Measurements from ENCODE around the gene SLC35F5.

DNA sequence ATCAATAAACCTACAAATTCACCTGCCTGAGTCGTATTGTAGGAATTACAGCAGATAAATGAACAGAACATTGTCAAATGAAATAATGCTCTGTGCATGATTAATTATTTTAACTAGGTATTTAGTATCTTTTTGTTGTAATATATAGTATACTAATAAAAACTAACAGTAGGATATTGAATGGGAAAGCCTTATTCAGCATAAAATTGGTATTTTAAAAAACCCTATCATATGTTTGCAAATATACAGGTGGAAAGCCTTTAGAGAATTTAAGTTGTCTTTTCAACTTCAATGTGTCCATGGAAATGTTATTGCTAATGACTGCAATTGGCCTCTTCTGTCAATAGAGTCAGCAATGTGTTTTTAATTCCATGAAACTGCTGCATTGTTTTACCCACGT, 40.8 kb upstream of the SLC35F5 start:
- TF ChIP-seq, protein P1, sequence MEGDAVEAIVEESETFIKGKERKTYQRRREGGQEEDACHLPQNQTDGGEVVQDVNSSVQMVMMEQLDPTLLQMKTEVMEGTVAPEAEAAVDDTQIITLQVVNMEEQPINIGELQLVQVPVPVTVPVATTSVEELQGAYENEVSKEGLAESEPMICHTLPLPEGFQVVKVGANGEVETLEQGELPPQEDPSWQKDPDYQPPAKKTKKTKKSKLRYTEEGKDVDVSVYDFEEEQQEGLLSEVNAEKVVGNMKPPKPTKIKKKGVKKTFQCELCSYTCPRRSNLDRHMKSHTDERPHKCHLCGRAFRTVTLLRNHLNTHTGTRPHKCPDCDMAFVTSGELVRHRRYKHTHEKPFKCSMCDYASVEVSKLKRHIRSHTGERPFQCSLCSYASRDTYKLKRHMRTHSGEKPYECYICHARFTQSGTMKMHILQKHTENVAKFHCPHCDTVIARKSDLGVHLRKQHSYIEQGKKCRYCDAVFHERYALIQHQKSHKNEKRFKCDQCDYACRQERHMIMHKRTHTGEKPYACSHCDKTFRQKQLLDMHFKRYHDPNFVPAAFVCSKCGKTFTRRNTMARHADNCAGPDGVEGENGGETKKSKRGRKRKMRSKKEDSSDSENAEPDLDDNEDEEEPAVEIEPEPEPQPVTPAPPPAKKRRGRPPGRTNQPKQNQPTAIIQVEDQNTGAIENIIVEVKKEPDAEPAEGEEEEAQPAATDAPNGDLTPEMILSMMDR (conservative IDR thresholded peaks at IDR 0.05; ENCODE audit: low read length) = no peak
- TF ChIP-seq EZH2phosphoT487 (IDR thresholded peaks at IDR 0.05; ENCODE audit: borderline replicate concordance, low read depth, low read length) = no peak
